ENCODE data around the gene ZKSCAN4.

ZKSCAN4 gene

DNA sequence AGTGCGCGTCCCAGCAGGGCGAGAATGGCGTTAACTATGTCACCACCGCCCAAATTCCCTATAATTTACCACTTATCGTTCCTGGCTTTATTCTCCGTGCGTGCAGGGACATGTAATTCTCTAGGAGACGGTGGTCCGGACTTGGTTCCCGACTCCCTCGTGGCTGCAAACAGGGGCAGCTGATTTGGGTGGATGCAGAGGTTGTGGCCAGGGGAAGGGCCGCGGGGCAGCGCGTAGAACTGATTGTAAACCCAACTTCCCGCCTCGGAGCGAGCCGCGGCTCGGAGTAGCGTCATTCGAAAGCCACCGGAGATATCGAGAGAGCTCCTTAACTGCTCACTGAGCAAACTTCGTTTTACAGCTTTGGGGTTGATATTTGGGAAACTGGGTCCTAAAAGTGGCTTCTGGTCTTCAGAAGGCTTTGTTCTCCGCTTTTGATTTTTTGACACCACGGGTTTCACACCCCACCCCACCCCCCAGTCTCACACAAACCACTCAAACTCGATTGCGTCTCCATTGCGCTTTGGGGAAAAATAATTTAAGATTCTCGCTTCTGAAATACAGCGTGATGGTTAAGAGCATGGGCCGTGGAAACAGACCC, 44.5 kb downstream of the ZKSCAN4 start:
- Histone ChIP-seq H3K27ac (ENCODE audit: low read depth, low read length) (no peak overlapping the region), H3K27me3 (ENCODE audit: control insufficient read depth, insufficient read depth, low read length) (peaks cover 87% of the 10 kb centered on the region), H3K4me1 (ENCODE audit: control insufficient read depth, insufficient read depth, low read length) (peaks cover 2% of the 10 kb centered on the region; the same call in 1 of the 2 replicates), H3K4me3 (ENCODE audit: low read depth, low read length) (peak overlapping the region; percentile 67), H3K9ac (ENCODE audit: low read depth, low read length) (peak overlapping the region; percentile 19; the same call in 1 of the 2 replicates), H3K9me3 (ENCODE audit: control insufficient read depth, insufficient read depth, low read length) (no peaks in the 10 kb centered on the region), H3K36me3 (ENCODE audit: control insufficient read depth, insufficient read depth, low read length) (no peaks in the 10 kb centered on the region)

GRCh38 chr6:28206928-28207509, 45.0 kb downstream of the ZKSCAN4 start:
- Histone ChIP-seq H3K27me3 (ENCODE audit: control insufficient read depth, insufficient read depth, low read length) (peaks cover 87% of the 10 kb centered on the region), H3K4me3 (ENCODE audit: low read depth, low read length) (peak overlapping the region; percentile 67), H3K4me1 (ENCODE audit: control insufficient read depth, insufficient read depth, low read length) (peaks cover 2% of the 10 kb centered on the region; the same call in 1 of the 2 replicates), H3K27ac (ENCODE audit: low read depth, low read length) (no peak overlapping the region), H3K36me3 (ENCODE audit: control insufficient read depth, insufficient read depth, low read length) (no peaks in the 10 kb centered on the region), H3K9ac (ENCODE audit: low read depth, low read length) (peak overlapping the region; percentile 19; the same call in 1 of the 2 replicates), H3K9me3 (ENCODE audit: control insufficient read depth, insufficient read depth, low read length) (no peaks in the 10 kb centered on the region)

DNA sequence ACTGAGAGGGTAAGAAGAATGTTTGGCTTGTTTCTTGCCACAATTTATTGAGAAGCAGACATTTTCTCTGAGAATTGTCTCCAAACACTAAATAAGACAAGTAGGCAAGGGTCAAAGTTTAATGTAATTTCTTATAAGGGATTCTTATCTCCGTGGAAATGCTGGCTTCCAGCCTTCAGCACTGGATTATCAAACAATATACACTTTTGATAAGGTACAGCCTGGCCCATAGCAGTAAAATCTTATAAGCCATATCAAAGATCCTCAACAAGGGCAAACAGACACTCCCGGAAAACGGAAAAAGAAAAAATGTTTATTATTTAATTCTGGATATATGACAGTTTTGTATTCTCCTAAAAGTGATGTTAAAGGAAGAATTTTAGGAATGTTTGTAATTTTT, 45.5 kb downstream of the ZKSCAN4 start:
- H3K36me3 ChIP-seq (ENCODE audit: control insufficient read depth, insufficient read depth, low read length): no peaks in the 10 kb centered on the region
- peaks cover 87% of the 10 kb centered on the region for H3K27me3 ChIP-seq (ENCODE audit: control insufficient read depth, insufficient read depth, low read length)
- H3K9ac ChIP-seq (ENCODE audit: low read depth, low read length): no peak overlapping the region
- no peak overlapping the region for H3K4me3 ChIP-seq (ENCODE audit: low read depth, low read length)
- H3K4me1 ChIP-seq (ENCODE audit: control insufficient read depth, insufficient read depth, low read length): peaks cover 2% of the 10 kb centered on the region; the same call in 1 of the 2 replicates
- H3K27ac ChIP-seq (ENCODE audit: low read depth, low read length): no peak overlapping the region
- H3K9me3 ChIP-seq (ENCODE audit: control insufficient read depth, insufficient read depth, low read length): no peaks in the 10 kb centered on the region

DNA sequence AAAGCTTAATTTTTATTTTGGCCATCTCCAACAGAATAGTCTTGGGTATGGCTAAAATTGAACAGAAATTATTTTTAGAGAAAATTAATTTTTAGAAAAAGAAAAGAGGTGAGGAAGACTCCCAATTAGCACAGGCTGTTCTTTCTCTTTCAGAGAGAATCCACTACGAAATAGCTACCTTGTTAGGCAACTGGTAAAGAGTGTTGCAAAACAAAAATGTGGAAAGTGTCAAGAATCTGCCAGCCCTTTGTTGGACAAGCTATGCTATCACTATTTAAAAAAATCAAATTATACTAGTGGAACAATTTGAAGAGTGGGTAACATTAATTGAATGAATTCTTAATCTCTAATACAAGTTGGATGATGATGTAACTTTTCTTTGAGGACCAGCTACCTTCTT, 46.2 kb downstream of the ZKSCAN4 start:
- peaks cover 82% of the 10 kb centered on the region for H3K27me3 ChIP-seq (ENCODE audit: control insufficient read depth, insufficient read depth, low read length)
- H3K36me3 ChIP-seq (ENCODE audit: control insufficient read depth, insufficient read depth, low read length): no peaks in the 10 kb centered on the region
- H3K4me1 ChIP-seq (ENCODE audit: control insufficient read depth, insufficient read depth, low read length): peaks cover 2% of the 10 kb centered on the region; the same call in 1 of the 2 replicates
- H3K27ac ChIP-seq (ENCODE audit: low read depth, low read length): no peak overlapping the region
- no peaks in the 10 kb centered on the region for H3K9me3 ChIP-seq (ENCODE audit: control insufficient read depth, insufficient read depth, low read length)
- H3K9ac ChIP-seq (ENCODE audit: low read depth, low read length): no peak overlapping the region
- H3K4me3 ChIP-seq (ENCODE audit: low read depth, low read length): no peak overlapping the region

- Histone ChIP-seq H3K9ac (ENCODE audit: low read depth, low read length) (no peak overlapping the region), H3K4me1 (ENCODE audit: control insufficient read depth, insufficient read depth, low read length) (peaks cover 2% of the 10 kb centered on the region; the same call in 1 of the 2 replicates), H3K27ac (ENCODE audit: low read depth, low read length) (no peak overlapping the region), H3K9me3 (ENCODE audit: control insufficient read depth, insufficient read depth, low read length) (no peaks in the 10 kb centered on the region), H3K27me3 (ENCODE audit: control insufficient read depth, insufficient read depth, low read length) (peaks cover 67% of the 10 kb centered on the region), H3K4me3 (ENCODE audit: low read depth, low read length) (no peak overlapping the region), H3K36me3 (ENCODE audit: control insufficient read depth, insufficient read depth, low read length) (no peaks in the 10 kb centered on the region)
Observed at GRCh38 chr6:28203201-28203600, 48.9 kb downstream of the ZKSCAN4 start.

- no peaks in the 10 kb centered on the region for H3K9me3 ChIP-seq (ENCODE audit: control insufficient read depth, insufficient read depth, low read length)
- peaks cover 35% of the 10 kb centered on the region for H3K27me3 ChIP-seq (ENCODE audit: control insufficient read depth, insufficient read depth, low read length)
Observed at GRCh38 chr6:28200020-28200419, 52.0 kb downstream of the ZKSCAN4 start.

More at GRCh38 chr6:28200020-28200419, 52.0 kb downstream of the ZKSCAN4 start:
- Histone ChIP-seq H3K27ac (ENCODE audit: low read depth, low read length) (no peak overlapping the region), H3K4me1 (ENCODE audit: control insufficient read depth, insufficient read depth, low read length) (peaks cover 2% of the 10 kb centered on the region; the same call in 1 of the 2 replicates), H3K4me3 (ENCODE audit: low read depth, low read length) (no peak overlapping the region), H3K36me3 (ENCODE audit: control insufficient read depth, insufficient read depth, low read length) (no peaks in the 10 kb centered on the region), H3K9ac (ENCODE audit: low read depth, low read length) (no peak overlapping the region)

Data from HUES48 (cell line).